GM23338 (cell line): Measurements from ENCODE around the gene S100A5.

Experiments
- CTCF ChIP-seq, 2 experiments: fragments of 200-600 bp in 1 of 2; sonication (generic) in 1 of 2; conservative IDR thresholded peaks; 2 replicates each; pipeline versions ENCODE4 v1.5.1 to v1.6.1; 2016 to 2017; ENCODE audit warnings: antibody characterized with exemption in 2 of 2, low read depth in 2 of 2, mild to moderate bottlenecking in 2 of 2, moderate library complexity in 1 of 2
- EZH2 ChIP-seq: fragments of 200-600 bp; sonication (generic); IDR thresholded peaks from one replicate; pipeline ENCODE4 v1.8.0; 2017; ENCODE audit warnings: antibody characterized with exemption, mild to moderate bottlenecking, low read depth; ENCODE audit not compliant: unreplicated experiment
- EZH2phosphoT487 ChIP-seq: fragments of 200-600 bp; sonication (generic); IDR thresholded peaks from one replicate; pipeline ENCODE4 v1.8.1; 2018; ENCODE audit warnings: antibody characterized with exemption; ENCODE audit not compliant: unreplicated experiment
- POLR2AphosphoS5 ChIP-seq: IDR thresholded peaks from 2 replicates; pipeline ENCODE4 v1.6.1; 2016; ENCODE audit warnings: antibody characterized with exemption, low read depth
- TF ChIP-seq, protein P1 (sequence below): IDR thresholded peaks from one replicate; pipeline ENCODE4 v1.6.1; 2018; ENCODE audit warnings: antibody characterized with exemption; ENCODE audit not compliant: unreplicated experiment

DNA sequence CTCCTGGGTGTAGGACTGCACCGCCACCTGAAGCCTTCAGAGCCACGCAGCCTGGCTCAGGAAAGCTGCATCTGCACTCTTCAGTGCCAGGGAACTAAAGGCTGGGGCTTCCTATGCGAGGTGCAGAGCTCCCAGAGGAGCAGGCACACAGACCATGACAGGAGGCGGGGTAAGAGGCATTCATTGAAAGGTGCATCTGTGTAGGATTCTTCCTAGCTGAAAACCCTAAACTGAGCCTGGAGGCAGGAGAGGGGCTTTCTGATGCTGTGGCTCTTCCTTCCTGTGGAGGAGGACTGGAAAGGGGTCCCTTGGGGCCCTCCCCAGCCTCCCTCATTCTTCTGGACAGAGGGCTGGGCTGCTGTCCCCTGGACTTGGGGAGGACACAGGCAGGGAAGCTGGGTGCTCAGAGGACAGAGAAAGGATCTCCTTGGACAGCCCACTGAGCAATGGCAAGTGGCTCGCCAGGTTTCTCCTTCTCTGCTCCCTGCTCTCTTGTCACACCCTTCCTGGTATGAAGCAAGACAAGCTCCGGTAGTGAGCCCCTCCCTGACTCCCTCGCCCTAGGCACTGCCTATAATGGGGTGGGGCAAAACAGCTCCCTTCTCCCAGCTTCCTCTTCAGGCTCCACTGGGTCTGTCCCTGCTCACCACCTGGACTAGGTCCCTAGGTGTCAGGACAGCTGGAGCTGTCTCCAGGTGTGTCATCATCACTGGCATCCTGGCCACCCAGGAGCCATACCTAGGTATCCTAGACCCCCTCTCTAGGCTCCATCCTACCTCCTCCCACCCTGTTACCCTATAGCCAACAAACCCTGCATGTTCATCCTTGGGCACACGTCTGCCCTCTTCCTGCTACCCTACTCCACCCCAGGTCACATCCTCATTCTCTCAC lies 25.0 kb downstream of the S100A5 start:
- no peak for TF ChIP-seq CTCF (conservative IDR thresholded peaks at IDR 0.05; ENCODE audit: low read depth in 2 of 2)
- TF ChIP-seq EZH2 = no peak
- no peak for TF ChIP-seq EZH2phosphoT487
- no peak for TF ChIP-seq POLR2AphosphoS5
- TF ChIP-seq, protein P1, sequence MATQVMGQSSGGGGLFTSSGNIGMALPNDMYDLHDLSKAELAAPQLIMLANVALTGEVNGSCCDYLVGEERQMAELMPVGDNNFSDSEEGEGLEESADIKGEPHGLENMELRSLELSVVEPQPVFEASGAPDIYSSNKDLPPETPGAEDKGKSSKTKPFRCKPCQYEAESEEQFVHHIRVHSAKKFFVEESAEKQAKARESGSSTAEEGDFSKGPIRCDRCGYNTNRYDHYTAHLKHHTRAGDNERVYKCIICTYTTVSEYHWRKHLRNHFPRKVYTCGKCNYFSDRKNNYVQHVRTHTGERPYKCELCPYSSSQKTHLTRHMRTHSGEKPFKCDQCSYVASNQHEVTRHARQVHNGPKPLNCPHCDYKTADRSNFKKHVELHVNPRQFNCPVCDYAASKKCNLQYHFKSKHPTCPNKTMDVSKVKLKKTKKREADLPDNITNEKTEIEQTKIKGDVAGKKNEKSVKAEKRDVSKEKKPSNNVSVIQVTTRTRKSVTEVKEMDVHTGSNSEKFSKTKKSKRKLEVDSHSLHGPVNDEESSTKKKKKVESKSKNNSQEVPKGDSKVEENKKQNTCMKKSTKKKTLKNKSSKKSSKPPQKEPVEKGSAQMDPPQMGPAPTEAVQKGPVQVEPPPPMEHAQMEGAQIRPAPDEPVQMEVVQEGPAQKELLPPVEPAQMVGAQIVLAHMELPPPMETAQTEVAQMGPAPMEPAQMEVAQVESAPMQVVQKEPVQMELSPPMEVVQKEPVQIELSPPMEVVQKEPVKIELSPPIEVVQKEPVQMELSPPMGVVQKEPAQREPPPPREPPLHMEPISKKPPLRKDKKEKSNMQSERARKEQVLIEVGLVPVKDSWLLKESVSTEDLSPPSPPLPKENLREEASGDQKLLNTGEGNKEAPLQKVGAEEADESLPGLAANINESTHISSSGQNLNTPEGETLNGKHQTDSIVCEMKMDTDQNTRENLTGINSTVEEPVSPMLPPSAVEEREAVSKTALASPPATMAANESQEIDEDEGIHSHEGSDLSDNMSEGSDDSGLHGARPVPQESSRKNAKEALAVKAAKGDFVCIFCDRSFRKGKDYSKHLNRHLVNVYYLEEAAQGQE = no peak
